Aorta (tissue), 5 donors: ENCODE data around the gene TYW5. TPM values are rescaled to one million over a fixed set of nuclear protein-coding genes. Genes with fewer than 3 reads are reported as not detected.

Source experiments
- ATAC-seq: fragments of 200-7000 bp; cut with Tn5 transposase; one replicate; pipeline ENCODE4 v1.9.1; 2022; ENCODE audit warnings: moderate library complexity; ENCODE audit not compliant: low FRiP score
- DNase-seq, 2 donors: peaks; one replicate each; pipeline ENCODE4 v3.0.0-alpha.2; 2020
- H3K27ac ChIP-seq, 2 donors: one replicate each; pipeline ENCODE4 v1.5.1; 2013; ENCODE audit warnings: low read length in 2 of 2, mild to moderate bottlenecking in 2 of 2, moderate library complexity in 2 of 2, control low read depth in 1 of 2, inconsistent platforms in 1 of 2, low read depth in 1 of 2
- H3K27me3 ChIP-seq, 2 donors: one replicate each; pipeline ENCODE4 v1.6.1; 2013; ENCODE audit warnings: control low read depth in 1 of 2, low read length in 1 of 2, mild to moderate bottlenecking in 1 of 2, moderate library complexity in 1 of 2; ENCODE audit not compliant: insufficient read depth in 2 of 2, control insufficient read depth in 1 of 2
- H3K36me3 ChIP-seq, 2 donors: one replicate each; pipeline ENCODE4 v1.6.1; 2013; ENCODE audit warnings: control low read depth in 1 of 2, low read length in 1 of 2, mild to moderate bottlenecking in 1 of 2; ENCODE audit not compliant: insufficient read depth in 2 of 2, control insufficient read depth in 1 of 2
- H3K4me1 ChIP-seq, 2 donors: one replicate each; pipeline ENCODE4 v1.6.1; 2013; ENCODE audit warnings: low read length in 2 of 2, control low read depth in 1 of 2, mild to moderate bottlenecking in 1 of 2, moderate library complexity in 1 of 2; ENCODE audit not compliant: insufficient read depth in 2 of 2, control insufficient read depth in 1 of 2
- H3K4me3 ChIP-seq, 2 donors: one replicate each; pipeline ENCODE4 v1.5.1; 2013; ENCODE audit warnings: low read length in 2 of 2, control low read depth in 1 of 2, mild to moderate bottlenecking in 1 of 2
- H3K9me3 ChIP-seq: one replicate; pipeline ENCODE4 v1.6.1; 2013; ENCODE audit warnings: mild to moderate bottlenecking, low read length; ENCODE audit not compliant: control insufficient read depth
- WGBS, 2 donors: extraction: QIAGEN DNeasy Blood & Tissue Kit; methylation state at CpG; one replicate each; pipeline ENCODE4 v1.1.7; 2013; 5-methylcytosine and 5-hydroxymethylcytosine counted together
- intact Hi-C, 2 donors: fragments of 100-400 bp; cut with DNase I; formaldehyde crosslinking; loops; one replicate each; pipeline versions ENCODE4 v1.14.2 to v1.15.0; 2022
- polyA plus RNA-seq, 2 donors: library from polyadenylated mRNA; stranded (reverse); fragments of 200-250 nt; gene quantifications; one replicate each; pipeline ENCODE4 v1.2.3, GENCODE V29; 2013
- total RNA-seq, 2 donors: library from RNA; stranded (reverse); fragmentation: NEBNext Ultra II Directional; extraction: Animal tissue kit (Norgen Biotek cat#: 25700); gene quantifications; one replicate each; pipeline ENCODE4 v1.2.1, GENCODE V29; 2021
- donor health status: healthy with polysubstance abuse.
- donor health status: Bipolar disorder and iron deficiency.
- donor health status: DM: no; HTN: no; CAD: no.
- donor health status: DM: no; HTN: no; CAD: no.
- donor health status: DM: yes; HTN: yes; CAD: no.

TYW5 gene
- total and polyA plus RNA-seq, 4 donors, result 2.5 to 9.0 (median 5.0) TPM

- Histone ChIP-seq H3K36me3 (peaks cover 0 to 5% of the 10 kb centered on the region in 2 donors), H3K27ac (no peak overlapping the region), H3K4me1 (no peaks in the 10 kb centered on the region), H3K4me3 (no peak overlapping the region), H3K9me3 (no peaks in the 10 kb centered on the region), H3K27me3 (no peaks in the 10 kb centered on the region)
- DNase-seq (no peak), ATAC-seq (no peak)
- WGBS, 2 donors, result 96 to 97% methylated on average over 1 of the region's 1 CpG
- intact Hi-C loops, result no loop called here
Measured at GRCh38 chr2:199946196-199946595, 9.1 kb downstream of the TYW5 start.

DNA sequence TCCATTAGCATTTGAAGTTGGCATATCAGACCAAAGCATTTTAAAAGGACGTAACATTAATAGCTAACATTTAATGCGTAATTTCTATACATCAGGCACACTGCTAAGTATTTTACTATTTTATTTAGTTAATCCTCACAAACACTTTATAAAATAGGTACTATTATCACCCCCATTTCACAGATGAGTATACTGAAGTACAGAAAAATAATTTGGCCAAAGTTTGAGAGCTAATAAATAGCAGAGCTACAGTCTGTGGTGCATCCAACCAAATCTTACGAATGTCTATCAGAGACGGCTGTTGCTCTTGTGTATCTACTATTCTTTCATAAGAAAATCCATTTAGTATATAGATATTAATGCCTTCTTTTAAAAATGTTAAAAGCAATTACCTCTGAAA lies 11.9 kb downstream of the TYW5 start:
- intact Hi-C loops, result no loop called here
- no peaks in the 10 kb centered on the region for H3K27me3 ChIP-seq
- no peaks in the 10 kb centered on the region for H3K9me3 ChIP-seq
- ATAC-seq (no peak), DNase-seq (no peak)
- no peak overlapping the region for H3K27ac ChIP-seq
- WGBS, 2 donors, result 91 to 94% methylated on average over 4 of the region's 4 CpGs
- no peak overlapping the region for H3K4me3 ChIP-seq
- no peaks in the 10 kb centered on the region for H3K4me1 ChIP-seq
- H3K36me3 ChIP-seq, result peaks cover 0 to 5% of the 10 kb centered on the region in 2 donors

DNA sequence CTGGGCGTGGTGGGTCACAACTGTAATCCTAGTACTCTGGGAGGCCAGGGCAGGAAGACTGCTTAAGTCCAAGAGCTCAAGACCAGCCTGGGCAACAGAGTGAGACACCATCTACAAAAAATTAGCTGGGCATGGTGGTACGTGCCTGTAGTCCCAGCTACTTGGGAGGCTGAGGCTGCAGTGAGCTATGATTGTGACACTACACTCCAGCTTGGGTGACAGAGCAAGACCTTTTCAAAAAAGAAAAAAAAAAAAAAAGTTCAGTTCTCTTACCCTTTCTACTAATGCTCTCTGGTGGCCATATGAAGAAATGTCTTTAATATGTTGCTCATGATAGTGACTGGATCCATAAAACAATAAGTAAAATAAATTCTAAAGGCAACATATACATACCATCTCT lies 14.9 kb downstream of the TYW5 start:
- Histone ChIP-seq H3K4me1 (no peaks in the 10 kb centered on the region), H3K36me3 (peaks cover 0 to under 1% of the 10 kb centered on the region in 2 donors), H3K27ac (no peak overlapping the region), H3K27me3 (no peaks in the 10 kb centered on the region), H3K9me3 (no peaks in the 10 kb centered on the region), H3K4me3 (no peak overlapping the region)
- WGBS, 2 donors, result 85 to 86% methylated on average over 2 of the region's 2 CpGs
- ATAC-seq (no peak), DNase-seq (no peak)
- intact Hi-C loops, result no loop called here

DNA sequence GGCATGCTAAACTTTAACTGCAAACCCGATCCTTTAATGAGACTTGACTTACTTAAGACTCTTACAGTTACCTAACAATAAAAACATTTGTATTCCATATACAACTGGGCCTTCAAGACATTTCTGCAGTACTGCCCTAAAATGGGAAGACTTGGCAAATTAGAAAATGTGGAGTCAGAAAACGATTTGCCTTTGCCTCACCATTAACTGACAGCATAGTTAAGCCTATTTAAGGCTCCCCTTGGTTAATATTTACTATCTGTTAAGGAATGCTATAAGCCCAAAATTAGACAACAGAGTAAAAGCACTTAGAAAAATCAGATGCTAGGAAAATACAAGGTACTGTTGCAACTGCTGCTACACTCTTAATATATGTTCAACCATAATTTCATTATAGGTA lies 18.7 kb downstream of the TYW5 start:
- Histone ChIP-seq H3K9me3 (peaks cover 2% of the 10 kb centered on the region), H3K27ac (no peak overlapping the region), H3K36me3 (peaks cover 7 to 8% of the 10 kb centered on the region in 2 donors), H3K27me3 (no peaks in the 10 kb centered on the region), H3K4me1 (no peaks in the 10 kb centered on the region), H3K4me3 (no peak overlapping the region)
- WGBS, 2 donors, result 79 to 88% methylated on average over 2 of the region's 2 CpGs
- intact Hi-C loops, result no loop called here
- DNase-seq (no peak), ATAC-seq (no peak)

DNA sequence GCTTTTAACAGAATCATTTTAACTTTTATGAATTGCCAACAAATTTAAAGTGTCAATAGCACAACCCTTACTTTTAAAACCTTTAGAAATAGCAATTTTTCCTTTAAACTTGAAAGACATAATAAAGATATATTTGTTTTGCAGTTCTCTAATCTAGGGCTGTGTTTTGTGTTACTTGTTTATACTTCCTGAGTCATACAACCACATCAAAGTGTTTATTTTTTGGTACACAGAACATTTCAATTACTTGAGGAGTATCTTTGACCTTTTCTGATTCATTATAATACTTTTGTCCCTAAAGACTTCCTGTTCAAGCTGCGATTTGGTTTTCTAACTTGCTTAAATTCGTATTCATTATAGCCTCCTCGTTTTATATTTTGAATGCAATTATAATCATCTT lies 21.8 kb downstream of the TYW5 start:
- Histone ChIP-seq H3K4me3 (no peak overlapping the region), H3K36me3 (peaks cover 7 to 8% of the 10 kb centered on the region in 2 donors), H3K27me3 (no peaks in the 10 kb centered on the region), H3K4me1 (no peaks in the 10 kb centered on the region), H3K27ac (no peak overlapping the region), H3K9me3 (peaks cover 2% of the 10 kb centered on the region)
- no peak for DNase-seq
- ATAC-seq, result no peak
- intact Hi-C loops, result no loop called here
- 84 to 88% methylated on average over 3 of the region's 3 CpGs for WGBS, 2 donors

DNA sequence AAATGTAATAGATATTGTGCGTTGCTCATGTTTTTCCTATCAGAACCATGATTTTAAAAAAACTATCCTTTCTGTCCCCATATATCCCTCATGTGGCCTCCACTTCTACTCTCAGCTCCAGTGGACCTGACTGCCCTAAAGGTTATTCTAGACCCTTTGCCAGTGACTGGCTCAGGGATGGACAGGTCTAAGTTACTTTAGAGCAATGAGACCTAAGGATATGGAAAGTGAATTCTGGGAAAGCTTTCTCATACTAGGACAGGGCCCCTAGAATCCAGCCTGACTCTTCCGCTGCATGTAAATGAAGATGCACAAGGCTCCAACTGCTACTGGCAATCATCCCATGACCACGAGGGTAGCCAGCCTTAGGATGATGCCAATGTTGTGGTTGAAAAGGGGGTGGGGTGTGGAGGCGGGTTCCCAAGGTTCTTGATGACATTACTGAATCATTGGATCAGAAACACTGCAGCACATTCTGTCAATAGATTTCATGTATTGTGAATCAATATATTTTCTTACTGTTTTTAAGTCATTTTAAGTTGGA lies 22.9 kb downstream of the TYW5 start:
- peaks cover 7 to 8% of the 10 kb centered on the region in 2 donors for H3K36me3 ChIP-seq
- H3K27ac ChIP-seq, result no peak overlapping the region
- no peaks in the 10 kb centered on the region for H3K27me3 ChIP-seq
- no peaks in the 10 kb centered on the region for H3K4me1 ChIP-seq
- DNase-seq (no peak), ATAC-seq (no peak)
- H3K9me3 ChIP-seq, result peaks cover 2% of the 10 kb centered on the region
- H3K4me3 ChIP-seq, result no peak overlapping the region
- intact Hi-C loops, result no loop called here
- 75 to 77% methylated on average over 4 of the region's 4 CpGs for WGBS, 2 donors

GRCh38 chr2:199929262-199929661 lies 26.0 kb downstream of the TYW5 start:
- Histone ChIP-seq H3K27ac (no peak overlapping the region), H3K4me1 (no peaks in the 10 kb centered on the region), H3K4me3 (no peak overlapping the region), H3K27me3 (no peaks in the 10 kb centered on the region), H3K9me3 (peaks cover 2% of the 10 kb centered on the region), H3K36me3 (peaks cover 6 to 8% of the 10 kb centered on the region in 2 donors)
- intact Hi-C loops, result no loop called here
- 74 to 79% methylated on average over 2 of the region's 2 CpGs for WGBS, 2 donors
- ATAC-seq (no peak), DNase-seq (no peak)

DNA sequence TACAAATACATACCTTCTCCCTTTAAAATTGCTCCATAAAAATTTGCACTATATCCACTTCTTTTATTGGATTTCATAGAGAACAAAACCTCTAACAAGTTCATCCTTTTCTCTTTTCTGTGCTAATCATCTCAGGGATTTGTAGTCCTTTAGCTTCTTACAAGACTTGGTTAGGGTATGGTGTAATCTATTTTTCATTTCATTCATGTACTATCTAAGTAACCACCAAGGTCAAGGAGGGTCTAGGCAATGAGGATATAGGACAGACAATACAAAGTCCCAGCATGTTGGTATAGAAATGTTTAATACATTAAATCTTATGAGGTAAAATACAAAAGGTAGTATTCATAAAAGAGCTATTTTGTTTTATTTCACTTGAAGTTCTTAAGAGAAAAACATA lies 26.7 kb downstream of the TYW5 start:
- Histone ChIP-seq H3K27ac (no peak overlapping the region), H3K27me3 (no peaks in the 10 kb centered on the region), H3K9me3 (peaks cover 2% of the 10 kb centered on the region), H3K36me3 (peaks cover 6 to 8% of the 10 kb centered on the region in 2 donors), H3K4me1 (no peaks in the 10 kb centered on the region), H3K4me3 (no peak overlapping the region)
- ATAC-seq, result no peak
- intact Hi-C loops, result no loop called here
- DNase-seq, result no peak

DNA sequence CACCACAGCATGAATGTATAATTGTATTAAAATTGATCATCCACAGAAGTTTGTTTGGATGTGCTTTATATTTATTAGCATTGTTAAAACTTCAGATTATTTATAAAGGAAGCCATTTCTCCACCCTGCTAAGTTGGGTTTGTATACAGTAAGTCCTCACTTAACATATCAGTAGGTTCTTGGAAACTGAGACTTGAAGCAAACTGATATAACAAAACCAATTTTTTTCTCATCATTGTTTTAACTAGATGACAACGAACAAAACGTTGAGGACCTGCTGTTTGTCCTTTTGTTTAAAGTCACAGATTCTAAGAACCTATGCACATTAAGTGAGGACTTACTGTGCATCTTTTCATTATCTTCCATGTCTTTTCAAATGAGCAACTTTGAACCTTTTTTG lies 27.1 kb downstream of the TYW5 start:
- DNase-seq (no peak), ATAC-seq (no peak)
- H3K36me3 ChIP-seq, result peaks cover 6 to 8% of the 10 kb centered on the region in 2 donors
- no peak overlapping the region for H3K4me3 ChIP-seq
- WGBS, 2 donors, result 33 to 36% methylated on average over 2 of the region's 2 CpGs
- intact Hi-C loops, result no loop called here
- H3K27ac ChIP-seq, result no peak overlapping the region
- H3K4me1 ChIP-seq, result no peaks in the 10 kb centered on the region
- peaks cover 2% of the 10 kb centered on the region for H3K9me3 ChIP-seq
- no peaks in the 10 kb centered on the region for H3K27me3 ChIP-seq
